GM19099 (cell line): Measurements from ENCODE around the gene PRR9.

Experiments
- POLR2A ChIP-seq: IDR thresholded peaks from 3 replicates; pipeline ENCODE4 v1.6.1; 2011; ENCODE audit warnings: low read depth; ENCODE audit not compliant: insufficient read length; ENCODE audit errors: extremely low read depth

PRR9 gene

GRCh38 chr1:153217212-153217611 lies at the start of gene PRR9:
PRR9 (plus strand) TSS chr1:153217584; CDS start chr1:153218145, 561 bp downstream.
- no peak for TF ChIP-seq POLR2A

- TF ChIP-seq POLR2A = no peak
Observed at GRCh38 chr1:153168686-153169085, 48.7 kb upstream of the PRR9 start.

GRCh38 chr1:153174624-153175023 lies 42.8 kb upstream of the PRR9 start:
- no peak for TF ChIP-seq POLR2A

GRCh38 chr1:153178922-153179321 lies 38.5 kb upstream of the PRR9 start:
- no peak for TF ChIP-seq POLR2A

- TF ChIP-seq POLR2A = no peak
Observed at GRCh38 chr1:153180556-153180955, 36.8 kb upstream of the PRR9 start.

- no peak for TF ChIP-seq POLR2A
Observed at GRCh38 chr1:153190373-153190772, 27.0 kb upstream of the PRR9 start.

DNA sequence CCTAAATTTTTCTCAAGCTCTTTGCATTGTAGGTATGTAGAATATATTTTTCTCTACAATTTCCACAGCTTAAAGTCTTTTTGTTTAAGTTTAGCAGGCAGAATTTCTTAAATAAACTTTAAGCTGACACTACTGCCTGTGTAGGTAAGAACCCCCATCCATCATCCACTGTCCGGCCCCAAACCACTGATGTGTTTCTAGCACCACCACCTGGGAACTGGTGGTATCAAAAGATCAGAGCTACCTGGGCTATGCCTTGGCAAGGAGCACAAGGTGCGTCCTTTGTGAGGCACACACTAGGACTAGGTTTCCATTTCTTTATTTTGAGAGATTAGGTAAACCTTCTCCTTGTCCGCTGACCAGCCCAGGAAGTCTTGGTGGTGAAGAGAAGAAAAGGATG lies 24.7 kb upstream of the PRR9 start:
- TF ChIP-seq POLR2A = no peak

- no peak for TF ChIP-seq POLR2A
Observed at GRCh38 chr1:153194331-153195050, 22.9 kb upstream of the PRR9 start.

GRCh38 chr1:153195216-153195615 lies 22.2 kb upstream of the PRR9 start:
- TF ChIP-seq POLR2A = no peak

- TF ChIP-seq POLR2A = no peak
Observed at GRCh38 chr1:153202006-153202405, 15.4 kb upstream of the PRR9 start.

DNA sequence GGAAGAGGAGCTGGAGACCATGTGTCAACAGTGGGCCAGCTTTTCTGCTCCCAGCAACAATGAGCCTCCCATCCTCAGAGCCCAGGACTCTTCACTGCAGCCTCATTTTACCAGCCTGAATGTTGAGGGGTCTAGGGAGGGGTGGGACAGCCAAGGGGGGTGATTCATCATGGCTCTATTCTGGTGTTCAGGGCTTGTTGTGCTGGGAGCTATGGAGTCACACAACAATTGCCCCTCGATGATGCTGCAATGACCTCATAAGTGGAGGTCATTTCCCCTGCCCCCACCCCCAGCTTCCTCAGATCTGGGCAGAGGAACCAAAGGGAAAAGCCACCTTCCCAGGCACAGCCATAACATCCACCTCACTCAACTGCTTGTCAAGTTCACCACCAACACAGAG lies 14.3 kb upstream of the PRR9 start, which contains the start of gene LELP1:
LELP1 (plus strand) TSS at position 301 of the 400 bp plus-strand sequence. CDS start 1,278 bp downstream, outside the sequence.
- TF ChIP-seq POLR2A = no peak

GRCh38 chr1:153206631-153207030 lies 10.8 kb upstream of the PRR9 start:
- no peak for TF ChIP-seq POLR2A

DNA sequence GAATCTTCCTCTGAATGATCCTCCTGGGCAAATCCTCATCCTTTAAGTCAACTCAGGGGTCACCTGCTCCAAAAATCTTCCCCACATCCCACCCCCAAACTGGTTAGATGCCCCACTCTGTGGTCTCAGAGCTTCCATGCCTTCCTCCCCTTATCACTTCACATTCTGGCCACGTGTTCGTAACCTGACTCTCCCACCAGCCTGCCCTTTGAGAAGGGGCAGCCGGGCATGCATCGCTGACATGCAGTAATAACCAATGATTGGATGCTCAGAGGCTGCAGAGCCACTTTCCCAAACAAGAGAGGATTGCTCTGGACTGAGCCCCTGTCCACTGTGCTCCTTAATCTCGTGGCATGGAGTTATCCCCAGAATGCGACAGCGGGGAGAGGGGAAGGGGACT lies 7.2 kb upstream of the PRR9 start:
- TF ChIP-seq POLR2A = no peak

- no peak for TF ChIP-seq POLR2A
Observed at GRCh38 chr1:153212201-153212600, 5.2 kb upstream of the PRR9 start.

DNA sequence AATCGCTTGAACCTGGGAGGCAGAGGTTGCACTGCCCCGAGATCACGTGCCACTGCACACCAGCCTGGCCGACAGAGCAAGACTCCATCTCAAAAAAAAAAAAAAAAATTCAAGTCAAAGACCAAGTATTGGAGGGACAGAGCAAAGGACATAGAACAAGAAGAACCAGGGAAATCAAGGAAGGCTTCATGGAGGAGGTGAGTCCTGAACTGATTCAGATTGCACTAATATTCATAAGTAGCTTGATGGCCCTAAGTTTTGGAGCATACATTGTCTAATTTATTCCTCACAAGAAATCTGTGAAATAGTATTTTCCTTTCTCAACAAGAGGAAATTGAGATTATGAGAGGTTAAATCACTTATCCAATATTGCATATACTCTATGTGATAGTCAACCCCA lies 3.9 kb upstream of the PRR9 start:
- TF ChIP-seq POLR2A = no peak

GRCh38 chr1:153217744-153218416 lies 496 bp downstream of the PRR9 start:
- no peak for TF ChIP-seq POLR2A
